Sigmoid colon (tissue), 7 donors: ENCODE results near the gene TMEM203. TPM values are rescaled to one million over a fixed set of nuclear protein-coding genes. Genes with fewer than 3 reads are reported as not detected.

ENCODE experiments used
- DNase-seq: peaks from one replicate; pipeline ENCODE4 v3.0.0-alpha.2; 2019
- H3K27ac ChIP-seq, 4 donors: fragments of 200-600 bp; sonication (generic); one replicate each; pipeline ENCODE4 v1.5.1; 2016 to 2019; ENCODE audit warnings: mild to moderate bottlenecking in 1 of 4
- H3K27me3 ChIP-seq, 3 donors: fragments of 200-600 bp; sonication (generic); one replicate each; pipeline ENCODE4 v1.5.1; 2019; ENCODE audit warnings: mild to moderate bottlenecking in 1 of 3
- H3K36me3 ChIP-seq, 4 donors: fragments of 200-600 bp; sonication (generic); one replicate each; pipeline ENCODE4 v1.5.1; 2016 to 2019
- H3K4me1 ChIP-seq, 4 donors: fragments of 200-600 bp; sonication (generic); one replicate each; pipeline ENCODE4 v1.5.1; 2017 to 2019
- H3K4me3 ChIP-seq, 4 donors: fragments of 200-600 bp; sonication (generic); one replicate each; pipeline ENCODE4 v1.5.1; 2017 to 2019; ENCODE audit warnings: mild to moderate bottlenecking in 2 of 4, moderate library complexity in 1 of 4
- H3K9me3 ChIP-seq, 4 donors: fragments of 200-600 bp in 3 of 4; sonication (generic) in 3 of 4; one replicate each; pipeline versions ENCODE4 v1.5.1 to v1.6.1; 2013 to 2019
- EP300 ChIP-seq, 4 donors: sonication (generic); formaldehyde crosslinking; IDR thresholded peaks; one replicate each; pipeline ENCODE4 v1.6.1; 2017; ENCODE audit warnings: antibody characterized with exemption in 4 of 4
- POLR2A ChIP-seq, 2 donors: fragments of 450-650 bp; IDR thresholded peaks; one replicate each; pipeline ENCODE4 v1.6.1; 2016; ENCODE audit warnings: antibody characterized with exemption in 2 of 2, mild to moderate bottlenecking in 2 of 2, moderate library complexity in 2 of 2
- POLR2AphosphoS5 ChIP-seq, 4 donors: sonication (generic); formaldehyde crosslinking; IDR thresholded peaks; one replicate each; pipeline ENCODE4 v1.6.1; 2017; ENCODE audit warnings: antibody characterized with exemption in 4 of 4
- WGBS, 2 donors: extraction: QIAGEN DNeasy Blood & Tissue Kit; methylation state at CpG; one replicate each; pipeline ENCODE4 v1.1.7; 2013; 5-methylcytosine and 5-hydroxymethylcytosine counted together
- intact Hi-C: fragments of 100-400 bp; cut with DNase I; formaldehyde crosslinking; loops from one replicate; pipeline ENCODE4 v1.15.1; 2023
- polyA plus RNA-seq, 3 donors: library from polyadenylated mRNA; stranded (reverse); fragments of 200-250 nt; gene quantifications; one replicate each; pipeline ENCODE4 v1.2.3, GENCODE V29; 2013
- total RNA-seq, 4 donors: library from RNA; depleted of rRNA; stranded (reverse); fragments of >200 nt; gene quantifications; one replicate each; pipeline ENCODE4 v1.1.0, GENCODE V29; 2016
- TF ChIP-seq, protein P1 (sequence below), 4 experiments: fragments of 450-650 bp in 3 of 4; fragments of 200-600 bp in 1 of 4; IDR thresholded peaks; one replicate each; pipeline ENCODE4 v1.5.1; 2016 to 2019; ENCODE audit warnings: antibody characterized with exemption in 4 of 4, mild to moderate bottlenecking in 3 of 4, moderate library complexity in 2 of 4
- donor health status: healthy with polysubstance abuse.
- donor health status: Bipolar disorder and iron deficiency.
- donor health status: healthy.

TMEM203 gene
- total and polyA plus RNA-seq, 7 donors, result 24.8 to 42.0 (median 33.2) TPM

DNA sequence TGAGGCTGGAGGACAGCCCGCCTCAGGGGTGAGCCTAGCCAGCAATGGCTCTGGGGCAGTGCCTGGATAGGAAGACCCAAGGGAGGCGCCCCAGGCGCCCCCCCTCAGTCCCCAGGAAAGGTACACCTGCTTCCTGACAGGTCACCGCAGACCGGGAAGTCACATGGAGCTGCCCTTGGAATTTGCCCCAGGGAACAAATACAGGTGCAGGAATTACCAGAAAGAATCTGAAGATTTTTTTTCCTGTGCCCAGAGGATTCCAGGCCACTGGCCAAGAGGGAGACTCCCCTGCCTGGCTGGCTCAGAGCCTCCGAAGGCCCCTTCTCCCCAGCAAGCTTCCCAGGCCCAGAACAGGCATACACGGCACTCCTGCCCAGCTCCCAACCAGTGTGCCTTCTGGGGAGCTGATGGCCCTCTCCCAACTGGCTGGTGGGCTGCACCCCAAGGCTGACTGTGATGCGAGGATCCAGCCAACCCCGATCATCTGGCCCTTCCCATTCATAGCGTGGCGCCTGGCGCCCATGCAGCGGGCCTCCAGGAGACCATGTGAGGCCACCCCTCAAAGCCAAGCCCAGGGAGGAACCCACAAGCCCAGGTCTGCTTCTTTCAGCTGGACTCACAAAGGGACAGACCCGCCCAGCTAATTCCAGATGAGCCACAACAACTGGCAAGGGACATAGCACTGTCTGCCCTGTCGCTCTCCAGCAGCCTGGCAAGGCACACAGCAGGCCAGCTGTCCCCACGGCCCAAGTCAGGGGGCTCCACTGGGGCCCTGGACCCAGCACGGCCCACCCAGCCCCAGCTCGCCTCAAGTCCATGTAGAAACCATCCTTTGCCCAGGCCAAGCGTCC is 7.2 kb downstream of the TMEM203 start:
- WGBS, 2 donors, result 19 to 73% methylated on average over 19 of the region's 19 CpGs
- TF ChIP-seq POLR2AphosphoS5 (IDR thresholded peaks at IDR 0.05) (no peak), POLR2A (IDR thresholded peaks at IDR 0.05) (no peak)
- TF ChIP-seq, protein P1, sequence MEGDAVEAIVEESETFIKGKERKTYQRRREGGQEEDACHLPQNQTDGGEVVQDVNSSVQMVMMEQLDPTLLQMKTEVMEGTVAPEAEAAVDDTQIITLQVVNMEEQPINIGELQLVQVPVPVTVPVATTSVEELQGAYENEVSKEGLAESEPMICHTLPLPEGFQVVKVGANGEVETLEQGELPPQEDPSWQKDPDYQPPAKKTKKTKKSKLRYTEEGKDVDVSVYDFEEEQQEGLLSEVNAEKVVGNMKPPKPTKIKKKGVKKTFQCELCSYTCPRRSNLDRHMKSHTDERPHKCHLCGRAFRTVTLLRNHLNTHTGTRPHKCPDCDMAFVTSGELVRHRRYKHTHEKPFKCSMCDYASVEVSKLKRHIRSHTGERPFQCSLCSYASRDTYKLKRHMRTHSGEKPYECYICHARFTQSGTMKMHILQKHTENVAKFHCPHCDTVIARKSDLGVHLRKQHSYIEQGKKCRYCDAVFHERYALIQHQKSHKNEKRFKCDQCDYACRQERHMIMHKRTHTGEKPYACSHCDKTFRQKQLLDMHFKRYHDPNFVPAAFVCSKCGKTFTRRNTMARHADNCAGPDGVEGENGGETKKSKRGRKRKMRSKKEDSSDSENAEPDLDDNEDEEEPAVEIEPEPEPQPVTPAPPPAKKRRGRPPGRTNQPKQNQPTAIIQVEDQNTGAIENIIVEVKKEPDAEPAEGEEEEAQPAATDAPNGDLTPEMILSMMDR (IDR thresholded peaks at IDR 0.05), result no peak
- H3K36me3 ChIP-seq, result no peaks in the 10 kb centered on the region
- H3K27me3 ChIP-seq, result no peaks in the 10 kb centered on the region
- no peaks in the 10 kb centered on the region for H3K9me3 ChIP-seq
- H3K4me3 ChIP-seq, result no peak overlapping the region
- intact Hi-C loops, result no loop called here
- H3K27ac ChIP-seq, result no peak overlapping the region
- peaks cover 0 to 49% (median 48%) of the 10 kb centered on the region in 4 donors for H3K4me1 ChIP-seq
- no peak for DNase-seq

DNA sequence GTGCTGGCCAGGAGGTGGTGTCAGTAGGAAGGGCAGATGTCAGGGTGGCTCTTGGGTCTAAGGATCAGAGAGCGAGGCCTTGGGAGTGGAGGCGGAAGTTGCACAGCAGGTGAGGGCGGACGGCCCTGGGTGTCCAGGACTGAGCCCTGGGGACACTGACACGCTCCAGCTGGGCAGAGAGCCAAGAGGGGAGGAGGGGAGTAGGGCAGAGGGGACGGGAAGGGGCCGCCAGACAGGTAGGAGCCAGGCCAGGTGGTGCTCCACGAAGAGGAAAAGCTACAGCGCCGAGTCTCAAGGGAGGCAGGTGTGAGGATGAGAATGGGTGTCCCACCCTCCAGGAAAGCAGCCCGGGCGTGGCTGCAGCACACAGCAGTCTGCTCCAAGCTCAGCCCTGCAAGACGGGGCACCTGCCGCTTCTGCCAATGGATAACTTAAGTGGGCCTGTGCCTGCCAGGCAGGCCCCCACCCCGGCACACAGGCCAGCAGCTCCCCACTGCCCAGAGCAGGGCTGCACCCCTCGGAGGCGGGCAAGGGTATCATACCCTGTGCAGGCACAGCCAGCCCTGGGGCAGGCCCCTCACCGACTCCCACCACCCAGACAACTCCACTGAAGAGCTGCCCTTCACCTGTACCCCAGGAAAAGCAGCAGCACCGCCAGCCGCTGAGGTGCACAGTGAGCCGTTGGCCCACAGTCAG is 9.8 kb downstream of the TMEM203 start:
- Histone ChIP-seq H3K9me3 (no peaks in the 10 kb centered on the region), H3K4me3 (no peak overlapping the region), H3K27me3 (no peaks in the 10 kb centered on the region), H3K4me1 (peaks cover 0 to 30% (median 29%) of the 10 kb centered on the region in 4 donors), H3K27ac (no peak overlapping the region), H3K36me3 (peaks cover 0 to 16% (median 4%) of the 10 kb centered on the region in 4 donors)
- TF ChIP-seq EP300 (IDR thresholded peaks at IDR 0.05) (no peak), POLR2AphosphoS5 (IDR thresholded peaks at IDR 0.05) (no peak), POLR2A (IDR thresholded peaks at IDR 0.05) (no peak)
- TF ChIP-seq, protein P1 (IDR thresholded peaks at IDR 0.05), result no peak
- 18 to 70% methylated on average over 21 of the region's 21 CpGs for WGBS, 2 donors
- intact Hi-C loops, result no loop called here
- no peak for DNase-seq

DNA sequence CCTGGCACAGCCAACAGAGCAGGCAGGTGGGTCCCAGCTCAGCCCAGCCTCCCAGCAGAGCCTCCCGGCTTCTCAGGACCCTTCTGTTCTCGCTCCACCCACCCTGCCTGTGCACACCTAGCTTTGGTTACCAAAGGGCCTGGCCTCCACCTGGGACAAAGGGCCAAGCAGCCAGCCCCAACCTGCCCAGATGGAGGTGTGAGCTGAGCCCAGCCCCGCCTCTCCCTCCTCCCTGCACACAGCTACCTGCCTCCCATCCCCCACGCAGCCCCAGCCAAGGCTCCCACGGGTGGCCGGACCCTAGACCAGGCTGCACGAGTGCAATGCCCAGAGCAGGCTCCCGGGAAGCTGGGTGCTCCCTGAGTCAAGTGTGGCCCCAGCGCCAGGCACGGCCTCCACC is 10.5 kb downstream of the TMEM203 start:
- Histone ChIP-seq H3K27ac (no peak overlapping the region), H3K27me3 (no peaks in the 10 kb centered on the region), H3K4me3 (no peak overlapping the region), H3K9me3 (no peaks in the 10 kb centered on the region), H3K36me3 (peaks cover 0 to 24% (median 8%) of the 10 kb centered on the region in 4 donors), H3K4me1 (peaks cover 0 to 38% (median 36%) of the 10 kb centered on the region in 4 donors)
- intact Hi-C loops, result no loop called here
- TF ChIP-seq, protein P1 (IDR thresholded peaks at IDR 0.05), result no peak
- no peak for TF ChIP-seq POLR2AphosphoS5 (IDR thresholded peaks at IDR 0.05)
- TF ChIP-seq EP300 (IDR thresholded peaks at IDR 0.05), result no peak
- no peak for TF ChIP-seq POLR2A (IDR thresholded peaks at IDR 0.05)
- no peak for DNase-seq
- 15 to 66% methylated on average over 10 of the region's 10 CpGs for WGBS, 2 donors

DNA sequence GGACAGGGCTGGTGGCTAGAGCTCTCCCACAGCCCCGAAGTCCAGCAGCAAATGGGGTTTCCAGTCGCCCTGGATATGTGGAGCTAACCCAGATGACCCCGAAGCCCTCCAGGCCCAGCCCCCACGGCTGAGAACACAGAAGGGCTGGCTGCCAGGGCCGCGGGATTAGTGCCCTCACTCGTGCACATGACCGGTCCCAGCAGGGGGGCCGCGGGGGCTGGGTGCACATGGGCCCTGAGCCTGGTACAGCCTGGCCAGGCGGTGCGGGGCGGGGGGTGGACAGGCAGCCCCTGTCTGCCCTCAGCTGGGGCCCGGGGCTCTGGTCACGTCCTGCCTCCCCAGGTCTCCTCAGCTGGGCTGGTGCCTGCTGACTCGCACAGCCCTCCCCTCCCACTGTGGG is 11.1 kb downstream of the TMEM203 start:
- Histone ChIP-seq H3K27ac (no peak overlapping the region), H3K4me1 (peaks cover 0 to 38% (median 36%) of the 10 kb centered on the region in 4 donors), H3K4me3 (no peak overlapping the region), H3K36me3 (peaks cover 0 to 25% (median 9%) of the 10 kb centered on the region in 4 donors), H3K9me3 (no peaks in the 10 kb centered on the region), H3K27me3 (no peaks in the 10 kb centered on the region)
- intact Hi-C loops, result no loop called here
- TF ChIP-seq POLR2AphosphoS5 (IDR thresholded peaks at IDR 0.05) (no peak), POLR2A (IDR thresholded peaks at IDR 0.05) (no peak), EP300 (IDR thresholded peaks at IDR 0.05) (no peak)
- TF ChIP-seq, protein P1 (IDR thresholded peaks at IDR 0.05), result no peak
- DNase-seq, result no peak
- 18 to 67% methylated on average over 16 of the region's 16 CpGs for WGBS, 2 donors
